Embryonic facial prominence (tissue), 1 donor: ENCODE results near the gene ELOVL1.

Experiments
- DNase-seq: peaks from one replicate; pipeline ENCODE4 v3.0.0-alpha.2; 2016; ENCODE audit errors: extremely low spot score

Gene ELOVL1

GRCh38 chr1:43354936-43355335 is 12.9 kb downstream of the ELOVL1 start:
- no peak for DNase-seq

- no peak for DNase-seq
Observed at GRCh38 chr1:43354471-43354870, 13.3 kb downstream of the ELOVL1 start.

- DNase-seq = no peak
Observed at GRCh38 chr1:43352881-43353280, 14.9 kb downstream of the ELOVL1 start.

- no peak for DNase-seq
Observed at GRCh38 chr1:43352351-43352705, 15.5 kb downstream of the ELOVL1 start.

GRCh38 chr1:43351421-43352350 is 16.1 kb downstream of the ELOVL1 start:
- DNase-seq = no peak

- no peak for DNase-seq
Observed at GRCh38 chr1:43350976-43351375, 16.8 kb downstream of the ELOVL1 start.

- DNase-seq = no peak
Observed at GRCh38 chr1:43349594-43350306, 18.1 kb downstream of the ELOVL1 start.

- peak; percentile 27 for DNase-seq
Observed at GRCh38 chr1:43348809-43349593, 18.8 kb downstream of the ELOVL1 start.

- DNase-seq = no peak
Observed at GRCh38 chr1:43348343-43348808, 19.4 kb downstream of the ELOVL1 start.

GRCh38 chr1:43346636-43347035 is 21.2 kb downstream of the ELOVL1 start:
- DNase-seq = no peak

- DNase-seq = no peak
Observed at GRCh38 chr1:43345120-43345519, 22.7 kb downstream of the ELOVL1 start.

- no peak for DNase-seq
Observed at GRCh38 chr1:43344267-43344850, 23.5 kb downstream of the ELOVL1 start.

- DNase-seq = no peak
Observed at GRCh38 chr1:43340559-43340958, 27.3 kb downstream of the ELOVL1 start.

- no peak for DNase-seq
Observed at GRCh38 chr1:43339584-43340232, 28.1 kb downstream of the ELOVL1 start.

GRCh38 chr1:43338001-43338400 is 29.8 kb downstream of the ELOVL1 start:
- no peak for DNase-seq

GRCh38 chr1:43337588-43337987 is 30.2 kb downstream of the ELOVL1 start, which contains the start of gene MPL:
TSS of gene MPL (plus strand) at chr1:43337818. CDS start at chr1:43337849, 31 bp downstream.
- no peak for DNase-seq

- no peak for DNase-seq
Observed at GRCh38 chr1:43334453-43335205, 33.2 kb downstream of the ELOVL1 start.

- DNase-seq = no peak
Observed at GRCh38 chr1:43331688-43332087, 36.1 kb downstream of the ELOVL1 start.

- no peak for DNase-seq
Observed at GRCh38 chr1:43329995-43330751, 37.6 kb downstream of the ELOVL1 start.
